Stimulated activated CD4-positive, alpha-beta T cell treated with anti-CD3 and anti-CD28 coated beads, Interleukin-2, amount 100 ng/mL, for 48 hours (primary cell): ENCODE results near the gene OR1E2.
"Not testable (repeated sequence)": the region's sequence is repeated elsewhere in the genome, so short reads cannot be mapped to it uniquely, and the experiment has no call there.

Source experiments
- DNase-seq, 2 donors: peaks; one replicate each; pipeline ENCODE4 v3.0.0-alpha.2; 2020

The OR1E2 gene

DNA sequence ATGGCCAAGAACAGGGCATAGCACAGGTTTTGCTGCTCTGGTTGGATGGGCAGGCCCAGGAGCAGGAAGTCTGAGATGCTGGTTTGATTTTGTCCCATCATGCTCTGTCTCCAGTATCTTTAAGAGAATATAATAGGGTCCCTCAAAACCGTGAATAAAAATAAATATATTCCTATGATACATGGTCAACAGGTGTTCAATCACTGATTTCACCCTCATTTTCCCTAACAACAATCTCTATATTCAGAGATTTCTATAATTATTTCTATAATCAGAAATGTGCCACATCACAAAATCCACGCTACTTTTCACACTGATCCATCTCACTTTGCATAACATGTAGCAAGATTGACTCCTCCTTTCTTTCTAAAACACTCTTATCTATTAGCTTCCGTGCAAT, at the start of gene OR1E2:
OR1E2 (minus strand) TSS at position 101 of the 400 bp plus-strand sequence; CDS start at position 101, 0 bp downstream.
- no peak for DNase-seq

- no peak for DNase-seq
Measured at GRCh38 chr17:3482852-3483251, 49.2 kb upstream of the OR1E2 start.

- DNase-seq, result no peak
Measured at GRCh38 chr17:3479988-3480387, 46.3 kb upstream of the OR1E2 start.

- no peak for DNase-seq
Measured at GRCh38 chr17:3475812-3476610, 42.4 kb upstream of the OR1E2 start, which contains the start of gene ASPA. ASPA (plus strand) TSS chr17:3475997; CDS start chr17:3476160, 163 bp downstream.

DNA sequence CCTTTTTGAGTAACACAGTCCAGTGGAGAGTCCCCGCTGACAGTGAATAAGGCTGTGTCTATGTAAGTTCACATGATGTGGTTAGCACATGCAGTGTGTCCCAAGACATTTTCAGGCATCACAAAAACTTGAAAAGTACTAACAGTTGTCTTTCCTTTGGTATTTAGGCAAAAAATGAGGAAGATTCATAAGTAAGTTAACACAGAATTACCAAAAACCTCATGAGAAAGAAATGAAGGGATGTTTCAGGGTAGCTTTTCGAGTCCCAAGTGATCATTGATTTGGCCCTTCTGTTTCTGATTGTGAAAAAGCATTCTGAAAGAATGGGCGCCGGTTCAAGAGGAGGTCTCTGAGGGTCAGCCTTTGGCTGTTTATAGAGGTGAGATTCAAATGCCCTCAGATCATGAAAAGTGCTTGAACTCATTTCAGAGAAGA, 41.6 kb upstream of the OR1E2 start:
- no peak for DNase-seq

GRCh38 chr17:3474212-3474611, 40.6 kb upstream of the OR1E2 start:
- no peak for DNase-seq

- DNase-seq, result no peak
Measured at GRCh38 chr17:3472137-3472536, 38.5 kb upstream of the OR1E2 start.

- DNase-seq, result no peak
Measured at GRCh38 chr17:3471599-3471998, 38.0 kb upstream of the OR1E2 start, which contains the start of gene SPATA22. SPATA22 (minus strand) TSS chr17:3471819; CDS start chr17:3469325, 2,494 bp downstream.

- DNase-seq, result no peak
Measured at GRCh38 chr17:3469529-3469928, 35.9 kb upstream of the OR1E2 start.

DNA sequence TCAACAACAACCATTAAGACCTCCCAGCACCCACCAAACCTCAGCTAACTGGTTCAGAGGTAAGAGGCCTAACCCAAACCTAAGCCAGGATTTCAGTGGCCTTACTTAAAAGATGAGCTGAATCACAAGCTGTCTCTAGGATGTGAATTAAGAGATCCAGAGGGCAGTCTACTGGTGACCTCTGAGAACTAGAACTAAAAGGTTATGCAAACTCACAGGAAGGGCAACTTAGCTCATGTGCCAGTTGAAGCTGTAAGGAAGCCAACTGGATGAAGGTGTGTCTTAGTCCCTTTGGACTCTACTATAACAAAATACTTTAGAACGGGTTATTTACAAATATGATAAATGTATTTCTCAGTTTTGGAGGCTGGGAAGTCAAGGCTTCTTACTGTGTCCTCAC, 32.7 kb upstream of the OR1E2 start:
- DNase-seq, result not testable (repeated sequence)

DNA sequence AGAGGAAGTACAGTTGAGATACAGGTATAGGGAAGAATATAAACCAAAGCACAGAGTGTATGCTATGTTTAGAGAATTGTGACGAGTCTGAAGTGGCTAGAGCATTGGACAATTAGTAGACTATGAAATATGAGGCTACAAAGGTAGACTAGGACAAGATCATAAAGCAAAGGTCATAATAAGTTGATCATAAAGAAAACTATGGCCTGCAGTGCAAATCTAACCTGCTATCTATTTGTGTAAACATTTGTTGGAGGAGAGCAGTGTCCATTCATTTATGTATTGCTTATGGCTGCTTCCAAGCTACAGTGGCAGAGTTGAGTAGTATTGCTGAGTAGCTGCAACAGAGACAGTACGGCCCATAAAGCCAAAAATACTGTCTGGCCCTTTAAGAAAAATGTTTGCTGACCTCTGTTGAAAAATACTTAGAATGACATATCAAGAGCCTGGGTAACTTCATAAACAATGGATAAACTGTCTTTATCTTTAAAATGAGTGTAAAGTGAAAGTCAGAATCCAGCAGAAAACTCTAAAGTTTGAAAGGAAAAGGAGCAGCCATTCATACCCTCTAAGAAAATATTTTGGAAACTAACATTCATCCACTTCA, 14.5 kb upstream of the OR1E2 start:
- DNase-seq, result no peak

DNA sequence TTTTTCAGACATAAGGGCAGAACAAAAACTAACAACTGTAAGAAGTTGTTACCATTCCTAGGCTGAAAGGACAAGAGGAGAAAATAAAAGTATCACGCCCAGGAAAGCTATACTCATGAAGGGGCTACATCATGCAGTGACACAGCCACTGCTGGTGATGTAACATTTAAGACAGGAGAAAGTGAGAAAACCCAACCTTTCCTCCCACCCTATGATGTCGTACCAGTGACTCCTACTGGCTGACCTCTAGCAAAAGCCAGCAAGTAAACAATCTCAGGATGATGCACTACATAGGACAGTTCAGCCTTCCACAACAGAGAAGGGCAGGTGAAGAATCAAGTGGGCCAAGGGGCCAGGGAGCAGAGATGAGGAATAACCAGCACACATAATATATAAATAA, 14.0 kb upstream of the OR1E2 start:
- no peak for DNase-seq

DNA sequence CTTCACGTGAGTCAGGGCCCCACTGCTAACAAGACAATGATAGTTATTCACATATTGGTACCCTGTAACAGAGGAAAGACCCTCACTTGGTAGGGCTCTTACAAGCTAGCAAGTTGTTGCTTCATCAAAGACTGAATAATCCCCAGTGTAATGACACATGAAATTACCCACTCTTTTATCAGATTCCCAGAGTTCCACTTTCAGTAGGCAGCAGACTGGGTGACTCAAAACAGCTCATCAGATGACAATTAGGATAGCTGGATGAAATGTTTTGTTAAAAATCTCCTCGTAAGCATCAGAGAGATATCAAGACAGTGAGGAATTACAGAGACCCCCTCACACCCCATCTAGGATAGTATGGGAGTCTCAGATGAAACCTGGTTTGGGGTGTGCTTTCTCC, 6.8 kb upstream of the OR1E2 start:
- no peak for DNase-seq

GRCh38 chr17:3438368-3438767, 4.7 kb upstream of the OR1E2 start:
- no peak for DNase-seq

- peak in 1 of 2 donors; percentile 1 for DNase-seq
Measured at GRCh38 chr17:3433215-3433614, 426 bp downstream of the OR1E2 start.

DNA sequence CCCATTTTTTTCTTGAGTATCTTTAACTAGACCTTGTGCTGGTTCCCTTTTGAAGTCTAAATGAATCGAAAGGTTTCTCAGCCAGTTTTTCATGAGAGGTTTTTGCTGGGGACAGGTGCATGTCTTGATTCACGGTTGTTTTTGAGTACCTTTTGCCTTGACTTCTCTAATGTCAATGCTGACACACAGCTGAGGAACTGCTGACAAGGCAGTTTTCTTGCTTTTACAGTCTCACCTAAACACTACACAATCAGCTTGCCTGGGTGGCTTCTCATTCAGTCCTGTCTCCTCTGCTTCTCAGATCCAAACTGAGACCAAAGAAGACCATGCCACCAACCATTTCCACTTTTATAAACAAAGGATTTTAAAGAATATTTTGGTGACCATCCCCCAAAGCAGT, 15.4 kb downstream of the OR1E2 start:
- no peak for DNase-seq

DNA sequence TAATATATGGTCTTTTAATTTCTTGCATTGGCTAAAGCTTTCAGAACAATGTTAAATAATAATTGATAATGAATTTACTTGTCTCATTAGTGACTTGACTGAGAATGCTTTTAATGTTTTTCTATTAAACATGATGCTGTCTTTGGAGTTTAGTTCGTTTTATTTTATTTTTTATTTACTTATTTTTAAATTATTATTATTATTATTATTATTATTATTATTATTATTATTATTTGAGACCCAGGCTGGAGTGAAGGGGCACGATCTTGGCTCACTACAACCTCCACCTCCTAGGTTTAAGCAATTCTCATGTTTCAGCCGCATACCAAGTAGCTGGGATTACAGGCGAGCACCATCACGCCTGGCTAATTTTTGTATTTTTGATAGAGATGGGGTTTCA, 18.0 kb downstream of the OR1E2 start:
- no peak for DNase-seq

DNA sequence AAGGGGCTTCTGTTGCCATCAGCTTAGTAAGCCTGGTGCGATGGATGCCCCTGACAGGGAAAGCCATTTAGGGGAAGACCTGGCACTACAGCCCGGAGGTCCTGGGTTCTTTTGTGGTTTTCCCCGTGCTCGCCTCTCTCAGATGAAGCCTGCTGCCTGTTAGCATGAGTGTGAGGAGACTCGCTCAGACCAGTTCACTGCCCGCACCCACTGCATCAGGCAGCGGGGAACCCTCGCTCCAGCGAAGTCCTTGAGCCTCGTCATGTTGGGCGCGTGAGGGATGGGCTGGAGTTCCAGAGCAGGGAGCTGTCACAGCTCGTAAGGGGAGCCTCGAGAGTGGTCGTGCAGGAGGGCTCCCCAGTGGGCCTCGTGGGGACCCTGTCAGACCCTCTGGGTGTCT, 21.4 kb downstream of the OR1E2 start:
- DNase-seq, result not testable (repeated sequence)

DNA sequence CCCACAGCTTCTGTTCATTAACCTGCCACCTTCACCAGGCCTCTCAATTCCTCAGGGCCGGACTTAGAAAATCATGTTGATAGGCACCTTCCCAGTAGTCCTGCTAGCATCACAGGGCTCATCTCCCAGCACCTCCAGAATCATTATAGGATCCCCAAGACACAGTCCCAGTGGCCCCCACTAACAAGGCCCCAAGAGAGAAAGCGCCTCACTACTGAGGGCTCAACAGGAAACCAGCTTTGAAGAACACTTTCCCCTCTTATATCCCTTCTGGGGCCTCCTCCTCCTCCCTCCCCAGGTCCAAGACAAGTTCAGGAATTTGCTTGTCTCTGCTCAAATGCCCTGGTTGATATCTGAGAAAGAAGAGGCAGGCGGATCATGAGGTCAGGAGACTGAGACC, 22.6 kb downstream of the OR1E2 start, which contains the start of gene OR3A3:
OR3A3 (plus strand) TSS at position 301 of the 400 bp plus-strand sequence.
- DNase-seq, result no peak

DNA sequence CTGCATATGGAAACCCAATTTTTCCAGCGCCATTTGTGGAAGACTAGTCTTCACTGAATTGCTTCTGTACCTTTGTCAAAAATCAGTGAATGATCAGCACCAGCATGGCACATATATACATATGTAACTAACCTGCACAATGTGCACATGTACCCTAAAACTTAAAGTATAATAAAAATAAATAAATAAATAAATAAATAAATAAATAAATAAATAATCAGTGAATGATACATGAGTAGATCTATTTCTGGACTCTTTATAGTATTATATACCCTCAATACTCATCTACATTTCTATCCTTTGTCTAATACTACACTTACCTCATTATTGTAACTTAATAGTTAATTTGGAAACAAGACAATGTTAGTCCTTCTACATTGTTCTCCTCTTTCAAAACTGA, 29.8 kb downstream of the OR1E2 start:
- DNase-seq, result not testable (repeated sequence)

DNA sequence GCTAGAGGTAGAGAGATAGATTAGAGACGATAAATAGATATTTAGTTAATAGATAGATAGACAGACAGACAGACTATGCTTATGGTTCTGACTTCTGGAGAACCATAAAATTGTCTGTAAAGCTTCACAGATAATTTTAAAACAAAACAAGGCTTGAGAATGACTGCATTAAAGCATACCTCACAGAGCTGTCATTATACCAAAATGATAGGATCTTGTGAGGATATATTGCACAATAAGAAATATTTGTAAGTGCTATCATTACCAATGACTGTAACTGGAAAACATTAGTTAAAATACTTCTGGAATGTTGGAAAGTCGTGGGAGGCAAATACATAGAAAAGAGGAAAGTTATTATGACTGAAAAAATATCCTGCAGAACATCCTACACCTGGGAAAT, 31.9 kb downstream of the OR1E2 start:
- DNase-seq, result no peak

DNA sequence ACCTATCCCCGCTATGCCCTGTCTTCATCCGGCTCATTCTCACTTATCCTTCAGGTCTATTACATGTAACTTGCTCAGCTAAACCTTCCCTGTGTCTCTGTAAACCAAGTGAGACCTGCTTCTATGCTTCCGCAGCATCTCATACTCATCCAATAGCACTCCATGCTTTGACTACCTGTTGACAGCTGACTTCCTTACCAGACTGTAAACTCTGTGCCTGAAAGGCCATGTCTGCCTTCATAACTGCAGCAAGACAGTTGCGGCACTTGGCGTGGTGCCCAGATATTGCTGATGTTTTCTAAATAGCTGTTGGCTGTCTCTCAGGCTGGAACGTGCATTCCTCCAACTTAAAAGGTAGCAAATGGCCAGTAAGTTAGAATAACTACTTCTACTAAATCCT, 33.6 kb downstream of the OR1E2 start:
- DNase-seq, result no peak

GRCh38 chr17:3398310-3398709, 35.3 kb downstream of the OR1E2 start, which contains the start of gene OR1E1:
OR1E1 (minus strand) TSS chr17:3398410; CDS start chr17:3398410, 0 bp downstream.
- DNase-seq, result no peak

DNA sequence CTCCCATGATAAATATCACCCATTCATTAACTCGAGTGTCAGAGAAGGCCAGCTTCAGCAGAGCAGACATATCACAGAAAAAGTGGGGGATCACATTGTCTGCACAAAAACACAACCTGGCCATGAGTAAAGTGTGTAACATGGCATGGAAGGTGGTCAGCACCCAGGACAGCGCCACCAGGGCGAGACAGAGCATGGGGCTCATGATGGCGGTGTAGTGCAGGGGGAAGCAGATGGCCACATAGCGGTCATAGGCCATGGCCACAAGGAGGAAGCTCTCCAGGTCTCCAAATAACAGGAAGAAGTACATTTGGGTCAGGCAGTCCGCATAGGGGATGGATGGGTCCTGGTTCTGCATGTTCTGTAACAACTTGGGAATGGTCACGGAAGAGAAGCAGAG, 35.8 kb downstream of the OR1E2 start:
- DNase-seq, result peak in 1 of 2 donors; percentile 11
